HTERT RPE-1 (cell line): ENCODE measurements around the gene HOXB6.

Source experiments
- in situ Hi-C: fragments of 300-500 bp; cut with MboI; formaldehyde crosslinking; loops from 4 replicates; pipeline ENCODE4 v1.14.3; 2020; ENCODE audit warnings: low sequenced_read_pairs

The HOXB6 gene

GRCh38 chr17:48636177-48637018, 31.6 kb upstream of the HOXB6 start:
- in situ Hi-C loops = no loop called here

GRCh38 chr17:48634493-48635208, 29.9 kb upstream of the HOXB6 start:
- in situ Hi-C loops = no loop called here

- in situ Hi-C loops = no loop called here
These were observed 28.5 kb upstream of the HOXB6 start for GRCh38 chr17:48633266-48633677.

- in situ Hi-C loops = no loop called here
These were observed 27.9 kb upstream of the HOXB6 start for GRCh38 chr17:48632579-48633265.

GRCh38 chr17:48631693-48632578, 27.1 kb upstream of the HOXB6 start:
- in situ Hi-C loops = no loop called here

- in situ Hi-C loops = no loop called here
These were observed 26.3 kb upstream of the HOXB6 start for GRCh38 chr17:48630925-48631692.

- in situ Hi-C loops = no loop called here
These were observed 25.5 kb upstream of the HOXB6 start for GRCh38 chr17:48630009-48630924.

DNA sequence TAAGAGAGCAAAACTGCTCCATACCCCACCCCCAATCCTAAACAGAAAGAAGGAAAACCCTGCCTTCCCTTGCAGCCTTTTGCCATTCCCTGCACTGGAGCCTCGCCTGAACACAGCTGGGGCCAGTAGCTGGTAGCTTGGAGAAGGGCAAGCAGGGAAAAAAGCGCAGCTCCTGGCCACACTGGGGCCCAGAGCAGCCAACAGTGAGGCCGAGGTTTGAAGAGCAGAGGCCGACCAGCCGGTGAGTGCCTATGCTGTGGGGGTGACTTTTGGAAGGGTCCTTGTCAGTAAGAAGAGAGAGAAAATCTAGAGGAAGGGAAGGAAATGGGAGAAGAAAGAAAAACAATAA, 24.6 kb upstream of the HOXB6 start:
- in situ Hi-C loops = no loop called here

GRCh38 chr17:48628649-48629410, 24.0 kb upstream of the HOXB6 start:
- in situ Hi-C loops = no loop called here

GRCh38 chr17:48627623-48628521, 23.1 kb upstream of the HOXB6 start:
- in situ Hi-C loops = no loop called here

GRCh38 chr17:48627118-48627597, 22.4 kb upstream of the HOXB6 start:
- in situ Hi-C loops = no loop called here

DNA sequence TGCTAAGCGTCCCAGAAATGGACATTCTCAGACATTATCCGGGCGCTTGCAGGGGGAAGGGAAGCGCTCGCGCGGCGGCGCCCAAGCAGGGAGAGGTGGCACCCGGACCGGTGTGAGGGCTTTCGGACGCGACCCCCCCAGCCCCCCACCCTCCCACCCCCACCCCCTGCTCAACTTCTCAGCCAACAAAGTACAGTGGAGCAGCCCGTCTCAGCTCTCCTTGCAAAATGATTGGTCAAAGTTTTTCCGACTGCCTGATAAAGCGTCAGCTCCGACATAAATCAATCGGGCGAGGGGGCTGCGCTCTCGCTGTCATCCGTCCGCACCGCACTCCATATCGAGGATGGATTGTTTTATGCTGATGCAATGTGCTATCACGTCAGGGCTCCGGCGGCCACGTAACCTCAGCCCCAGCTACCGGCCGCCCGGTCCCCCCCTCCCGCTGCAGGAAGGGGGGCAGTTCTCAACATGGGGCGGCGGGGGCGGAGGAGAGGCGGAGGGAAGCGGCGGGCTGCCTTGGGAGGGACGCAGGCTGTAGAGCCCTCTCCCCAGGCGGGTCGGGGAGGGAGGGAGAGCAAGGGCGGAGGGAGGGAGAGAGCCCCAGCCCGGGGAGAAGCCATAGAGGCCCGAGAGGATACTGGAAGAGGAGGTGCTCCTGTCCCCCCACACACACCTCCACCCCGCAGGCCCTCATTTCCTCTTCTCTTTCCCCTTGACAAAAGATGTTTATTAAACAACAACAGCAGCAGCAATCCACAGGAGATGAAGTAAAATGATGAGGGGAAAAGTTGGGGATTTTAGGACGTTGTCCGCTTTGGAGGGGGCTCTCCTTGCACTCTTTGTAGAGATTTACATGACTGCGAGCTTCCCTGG, 21.7 kb upstream of the HOXB6 start, which contains the start of gene HOXB9:
HOXB9 (minus strand) TSS at position 114 of the 873 bp plus-strand sequence; CDS start at position 25, 89 bp downstream.
- in situ Hi-C loops = no loop called here

DNA sequence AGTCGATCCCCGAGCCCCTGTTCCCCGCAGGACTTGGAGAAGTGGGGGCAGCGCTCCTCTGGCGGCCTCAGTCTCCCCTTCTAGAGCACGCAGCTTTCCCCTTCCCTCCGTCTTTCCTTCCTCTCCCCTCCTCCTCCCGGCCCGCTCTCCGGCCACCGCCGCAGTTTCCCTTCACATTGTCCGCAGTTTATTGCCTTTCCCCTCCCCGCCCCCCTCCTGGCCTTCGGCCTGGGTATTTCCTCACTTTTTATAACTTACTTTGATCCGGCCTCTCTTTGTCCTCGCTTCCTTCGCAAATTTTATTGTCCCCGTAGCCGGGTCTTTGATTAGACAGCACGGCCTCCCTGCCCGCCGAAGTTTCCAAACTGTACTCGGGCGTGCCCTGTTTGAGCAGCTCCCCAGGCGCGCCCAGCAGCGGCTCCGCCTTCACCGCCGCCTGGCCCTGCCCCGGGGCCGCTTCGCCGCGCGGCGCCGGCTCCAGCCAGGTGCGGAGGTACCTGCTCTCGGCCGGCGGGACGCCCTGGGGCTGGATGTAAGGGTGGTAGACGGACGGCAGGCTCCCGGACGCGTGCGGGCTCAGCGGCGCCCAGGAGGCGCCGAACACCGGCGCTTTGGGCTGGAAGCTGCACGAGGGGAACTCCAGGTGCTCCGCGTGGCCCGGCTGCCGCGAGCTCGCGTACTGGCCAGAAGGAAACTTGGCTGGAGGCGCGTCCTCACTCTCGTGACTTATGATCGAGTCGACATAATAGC, 20.9 kb upstream of the HOXB6 start:
- in situ Hi-C loops = no loop called here

DNA sequence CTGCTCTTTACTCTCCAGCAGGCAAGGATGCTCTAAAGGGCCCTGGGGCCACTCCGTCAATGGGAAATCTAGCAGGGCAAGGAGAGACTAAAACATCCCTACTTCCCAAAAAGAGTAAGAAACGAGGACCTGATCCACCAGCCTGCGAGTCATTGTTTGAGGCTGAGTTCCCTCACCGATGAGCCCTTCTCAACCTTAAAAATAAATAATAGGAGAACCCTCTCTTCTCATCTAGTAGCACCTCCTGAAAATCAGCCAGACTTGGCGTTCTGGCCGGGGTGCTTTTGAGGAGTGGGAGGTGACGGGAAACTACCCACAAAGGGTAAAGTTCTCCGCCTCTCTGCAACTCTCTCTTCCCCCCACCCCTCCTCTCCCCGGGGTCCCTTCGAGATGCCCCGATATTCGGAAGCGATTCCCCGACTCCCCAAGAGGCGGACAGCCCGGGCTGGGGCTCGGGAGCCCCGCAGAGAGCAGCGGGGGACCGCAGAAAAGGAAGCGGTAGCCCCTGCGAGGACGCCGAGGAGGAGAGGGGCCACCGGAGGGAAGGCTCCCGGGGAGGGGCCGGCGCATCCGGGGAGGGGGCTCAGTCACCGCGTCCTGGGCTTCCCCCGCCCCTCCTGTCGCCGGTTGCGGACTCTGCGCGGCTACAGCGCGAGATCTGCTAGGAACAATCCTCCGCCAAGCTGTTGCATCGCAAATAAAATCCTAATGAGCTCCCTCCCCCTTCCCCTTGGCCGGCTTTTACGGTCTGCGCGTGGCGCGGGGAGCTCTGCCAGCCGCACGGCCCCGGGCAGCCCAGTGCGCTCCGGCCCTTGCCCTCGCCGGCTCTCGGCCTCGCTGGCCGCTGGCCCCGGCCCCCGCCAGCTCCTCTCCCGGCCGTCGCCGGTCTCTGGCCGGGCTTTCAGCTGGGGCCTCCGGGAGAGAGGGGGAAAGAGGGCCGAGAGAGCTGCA, 20.0 kb upstream of the HOXB6 start:
- in situ Hi-C loops = no loop called here
